GM12878 (cell line): ENCODE data around the gene ABHD14A. TPM values are rescaled to one million over a fixed set of nuclear protein-coding genes. Genes with fewer than 3 reads are reported as not detected.

ENCODE experiments used
- ATAC-seq: fragments of 200-7000 bp; cut with Tn5 transposase; 3 replicates; pipeline ENCODE4 v1.9.1; 2020; ENCODE audit warnings: mild to moderate bottlenecking, moderate library complexity
- BruUV-seq: library from RNA; stranded (reverse); fragments of 400-500 nt; replicated peaks from 2 replicates; lab custom pipeline; 2021; lab: Mats Ljungman, UMichigan
- CTCF ChIA-PET: fragments of 300-600 bp; sonication (Branson Sonifier 250); formaldehyde crosslinking; extraction: SDS; loops from one replicate; lab custom pipeline; 2021; ENCODE audit warnings: inconsistent platforms; lab: Yijun Ruan, JAX
- POLR2A ChIA-PET: fragments of 350-600 bp; formaldehyde crosslinking; extraction: SDS; loops from one replicate; lab custom pipeline; 2021; ENCODE audit warnings: inconsistent platforms; lab: Charles Lee
- RAD21 ChIA-PET: fragments of 300-600 bp; sonication (Branson Sonifier 250); formaldehyde crosslinking; loops from one replicate; lab custom pipeline; 2023; ENCODE audit warnings: antibody characterized with exemption; ENCODE audit not compliant: unreplicated experiment; lab: Charles Lee
- SMC1A ChIA-PET: fragments of 300-600 bp; sonication (Branson Sonifier 250); formaldehyde crosslinking; loops from one replicate; lab custom pipeline; 2023; ENCODE audit not compliant: unreplicated experiment, uncharacterized antibody; lab: Charles Lee
- DNase-seq: peaks from one replicate; pipeline ENCODE4 v3.0.0-alpha.2; 2011; ENCODE audit warnings: low read depth, low spot score
- FAIRE-seq: peaks from 3 replicates; lab custom pipeline; 2011; peaks lifted over from hg19 to GRCh38; lab: Jason Lieb, UNC
- H2AFZ ChIP-seq: 2 replicates; pipeline ENCODE4 v1.6.0; 2011; ENCODE audit warnings: low read depth, low read length, control low read depth; ENCODE audit not compliant: control insufficient read depth
- H3K27ac ChIP-seq: 2 replicates; pipeline ENCODE4 v1.5.1; 2011; ENCODE audit warnings: control low read depth; ENCODE audit not compliant: control insufficient read depth, insufficient read depth
- H3K27me3 ChIP-seq, 2 experiments: replicated peaks in 1 of 2; 2 replicates each; pipeline versions ENCODE4 v1.6.0 to v1.6.1; 2011; ENCODE audit warnings: low read length in 1 of 2; ENCODE audit not compliant: control insufficient read depth in 2 of 2, insufficient read depth in 2 of 2
- H3K36me3 ChIP-seq, 2 experiments: 2 replicates each; pipeline ENCODE4 v1.5.1; 2011; ENCODE audit warnings: low read length in 1 of 2; ENCODE audit not compliant: control insufficient read depth in 2 of 2, insufficient read depth in 2 of 2
- H3K4me1 ChIP-seq: 2 replicates; pipeline ENCODE4 v1.6.1; 2011; ENCODE audit warnings: mild to moderate bottlenecking, low read length, moderate library complexity, mixed read lengths; ENCODE audit not compliant: control insufficient read depth, insufficient read depth
- H3K4me2 ChIP-seq: 2 replicates; pipeline ENCODE4 v1.6.0; 2011; ENCODE audit warnings: control low read depth; ENCODE audit not compliant: control insufficient read depth, insufficient read depth
- H3K4me3 ChIP-seq: fragments of 200-600 bp; sonication (generic); 2 replicates; pipeline ENCODE4 v1.5.1; 2016
- H3K79me2 ChIP-seq: 2 replicates; pipeline ENCODE4 v1.6.0; 2011; ENCODE audit warnings: low read length; ENCODE audit not compliant: control insufficient read depth, insufficient read depth
- H3K9ac ChIP-seq: 2 replicates; pipeline ENCODE4 v1.8.0; 2011; ENCODE audit warnings: low read length, control low read depth, mixed read lengths; ENCODE audit not compliant: control insufficient read depth, insufficient read depth
- H3K9me3 ChIP-seq: replicated peaks from 3 replicates; pipeline ENCODE4 v1.5.1; 2011; ENCODE audit warnings: mild to moderate bottlenecking, low read length; ENCODE audit not compliant: control insufficient read depth, insufficient read depth
- H4K20me1 ChIP-seq: 2 replicates; pipeline ENCODE4 v1.6.0; 2011; ENCODE audit not compliant: control insufficient read depth, insufficient read depth
- DPF2 ChIP-seq: fragments of 450-650 bp; IDR thresholded peaks from 2 replicates; pipeline ENCODE4 v1.6.1; 2017; ENCODE audit warnings: mild to moderate bottlenecking
- MTA3 ChIP-seq: IDR thresholded peaks from 2 replicates; pipeline ENCODE4 v1.6.1; 2012; ENCODE audit warnings: low read length, inconsistent platforms, borderline replicate concordance
- PAX5 ChIP-seq: IDR thresholded peaks from 2 replicates; pipeline ENCODE4 v1.6.1; 2011; ENCODE audit warnings: low read depth, low read length, borderline replicate concordance
- SIN3A ChIP-seq: IDR thresholded peaks from 2 replicates; pipeline ENCODE4 v1.6.1; 2012; ENCODE audit warnings: low read depth, low read length, improper control_type of control experiment
- SUZ12 ChIP-seq: fragments of 200-600 bp; sonication (generic); IDR thresholded peaks from one replicate; pipeline ENCODE4 v1.6.1; 2018; ENCODE audit warnings: antibody characterized with exemption, mild to moderate bottlenecking; ENCODE audit not compliant: unreplicated experiment
- TCF7 ChIP-seq: IDR thresholded peaks from 2 replicates; pipeline ENCODE4 v1.6.1; 2014; ENCODE audit warnings: antibody characterized with exemption, borderline replicate concordance
- WGBS: methylation state at CpG from one replicate; pipeline ENCODE4 v1.1.6; 2016; ENCODE audit warnings: low lambda C conversion rate; ENCODE audit not compliant: insufficient replicate concordance, insufficient coverage; ENCODE audit errors: missing lambda C conversion rate; 5-methylcytosine and 5-hydroxymethylcytosine counted together
- in situ Hi-C: fragments of 300-500 bp; cut with MboI; formaldehyde crosslinking; loops from 9 replicates; pipeline ENCODE4 v1.14.3; 2018; ENCODE audit warnings: mixed read lengths
- intact Hi-C: fragments of 100-400 bp; cut with micrococcal nuclease; formaldehyde crosslinking; loops from one replicate; pipeline ENCODE4 v1.14.2; 2022; ENCODE audit not compliant: unreplicated experiment
- polyA plus RNA-seq, 11 experiments: library from polyadenylated mRNA; depleted of rRNA in 4 of 11; unstranded in 6 of 11; stranded (reverse) in 5 of 11; fragments of >200 nt; fragmentation: Nextera tagmentation in 4 of 11; fragmentation: Illumina TruSeq in 1 of 11; extraction: Ambion mirVana in 4 of 11; extraction: Trizol in 1 of 11; gene quantifications; 1 replicate in 1 of 11; 2 replicates in 10 of 11; pipeline versions ENCODE4 v1.2.1 to v1.2.3, GENCODE V29; 2011 to 2016; ENCODE audit warnings: inconsistent platforms in 2 of 11, missing spikeins in 2 of 11, low read depth in 1 of 11
- total RNA-seq, 4 experiments: library from RNA; depleted of rRNA in 3 of 4; stranded (reverse); fragments of >200 nt in 3 of 4; fragmentation: Illumina TruSeq in 1 of 4; extraction: Trizol in 1 of 4; gene quantifications; 2 replicates each; pipeline versions ENCODE4 v1.2.1 to v1.2.3, GENCODE V29; 2013 to 2021

ABHD14A gene
- total and polyA plus RNA-seq, 10 of the 15 experiments (the other 5 are each of a cell fraction or from before 2014, with no cell fraction given) = 1.2 to 27.0 (median 7.9) TPM

GRCh38 chr3:51969841-51970240, 5.0 kb upstream of the ABHD14A start:
- Histone ChIP-seq H3K4me1 (peaks cover 14% of the 10 kb centered on the region), H4K20me1 (no peaks in the 10 kb centered on the region), H3K9ac (no peak overlapping the region), H3K4me2 (no peak overlapping the region), H3K36me3 (no peaks in the 10 kb centered on the region), H3K4me3 (no peak overlapping the region), H2AFZ (no peak overlapping the region), H3K27ac (no peak overlapping the region), H3K27me3 (no peaks in the 10 kb centered on the region), H3K9me3 (no peaks in the 10 kb centered on the region), H3K79me2 (peaks cover 5% of the 10 kb centered on the region; the same call in 1 of the 2 replicates)
- ChIA-PET RAD21 (interaction anchor here (2.1 kb wide), 1 partner anchor 27 kb away, joined by 10 read pairs; the partner anchor contains the start of gene PARP3), POLR2A (no interaction called here), SMC1A (interaction anchor here (1.4 kb wide), 1 partner anchor 27 kb away, joined by 5 read pairs; the partner anchor contains the start of gene PARP3), CTCF (interaction anchor here (0.7 to 1.8 kb wide), 5 partner anchors 12 to 152 kb away, joined by 3 to 7 read pairs (median 4); partner anchors contain the start of gene PARP3)
- intact Hi-C loops = no loop called here
- DNase-seq = no peak
- no peak for TF ChIP-seq SIN3A
- TF ChIP-seq TCF7 = no peak
- no peak for TF ChIP-seq SUZ12
- FAIRE-seq = no peak
- no peak for ATAC-seq
- BruUV-seq = no TSS peak
- WGBS = 83% methylated on average over 4 of the region's 4 CpGs
- in situ Hi-C loops = no loop called here

GRCh38 chr3:51970606-51971300, 4.1 kb upstream of the ABHD14A start:
- H3K4me1 ChIP-seq = peaks cover 18% of the 10 kb centered on the region
- ChIA-PET POLR2A (no interaction called here), CTCF (interaction anchor here (1.1 to 1.8 kb wide), 2 partner anchors 28 to 50 kb away, joined by 3 to 7 read pairs; no protein-coding TSS in a partner anchor)

More at GRCh38 chr3:51970606-51971300, 4.1 kb upstream of the ABHD14A start:
- intact Hi-C loops = no loop called here
- Histone ChIP-seq H3K9ac (no peak overlapping the region), H4K20me1 (no peaks in the 10 kb centered on the region), H3K9me3 (no peaks in the 10 kb centered on the region), H3K36me3 (no peaks in the 10 kb centered on the region)
- no peak for FAIRE-seq
- SMC1A ChIA-PET = interaction anchor here (5.2 kb wide), 1 partner anchor 29 kb away, joined by 33 read pairs; the partner anchor contains the start of genes PARP3 and RRP9
- TF ChIP-seq MTA3 = no peak
- TF ChIP-seq DPF2 = no peak
- TF ChIP-seq PAX5 = no peak
- TF ChIP-seq, all 136 proteins: peak for 0
- in situ Hi-C loops = no loop called here
- Histone ChIP-seq H3K27ac (no peak overlapping the region), H2AFZ (no peak overlapping the region), H3K4me2 (no peak overlapping the region), H3K27me3 (no peaks in the 10 kb centered on the region), H3K79me2 (peaks cover 5% of the 10 kb centered on the region; the same call in 1 of the 2 replicates), H3K4me3 (no peak overlapping the region)
- 63% methylated on average over 6 of the region's 6 CpGs for WGBS
- RAD21 ChIA-PET = no interaction called here
- no TSS peak for BruUV-seq
- no peak for DNase-seq
- ATAC-seq = no peak
